Panc1 (cell line): ENCODE data around the gene FARP2. TPM values are rescaled to one million over a fixed set of nuclear protein-coding genes. Genes with fewer than 3 reads are reported as not detected.

ENCODE experiments used
- ATAC-seq: fragments of 200-7000 bp; cut with Tn5 transposase; 2 replicates; pipeline ENCODE4 v1.9.1; 2020; ENCODE audit warnings: mild to moderate bottlenecking, moderate library complexity
- BruUV-seq: library from RNA; stranded (reverse); fragments of 400-500 nt; replicated peaks from 2 replicates; lab custom pipeline; 2021; lab: Mats Ljungman, UMichigan
- CTCF ChIA-PET: fragments of 300-600 bp; sonication (Branson Sonifier 250); formaldehyde crosslinking; loops from one replicate; lab custom pipeline; 2022; ENCODE audit warnings: antibody characterized with exemption; lab: Charles Lee
- POLR2A ChIA-PET: fragments of 300-600 bp; sonication (Branson Sonifier 250); formaldehyde crosslinking; loops from one replicate; lab custom pipeline; 2022; ENCODE audit warnings: antibody characterized with exemption; lab: Charles Lee
- DNase-seq: peaks from one replicate; pipeline ENCODE4 v3.0.0-alpha.2; 2010; ENCODE audit warnings: low read depth, low spot score
- H3K27ac ChIP-seq: 2 replicates; pipeline ENCODE4 v1.5.1; 2011; ENCODE audit warnings: mild to moderate bottlenecking, low read length, inconsistent platforms
- H3K27me3 ChIP-seq: fragments of 200-500 bp; sonication (Bioruptor generic); 2 replicates; pipeline ENCODE4 v1.6.0; 2014; ENCODE audit warnings: low read length, inconsistent platforms; ENCODE audit not compliant: control insufficient read depth, insufficient read depth
- H3K36me3 ChIP-seq: fragments of 200-500 bp; sonication (Bioruptor generic); 2 replicates; pipeline ENCODE4 v1.5.1; 2014; ENCODE audit warnings: inconsistent platforms, mild to moderate bottlenecking, low read length, moderate library complexity; ENCODE audit not compliant: control insufficient read depth, insufficient read depth
- H3K4me1 ChIP-seq: 2 replicates; pipeline ENCODE4 v1.5.1; 2011; ENCODE audit warnings: inconsistent platforms, mild to moderate bottlenecking, low read length, moderate library complexity; ENCODE audit not compliant: control insufficient read depth, insufficient read depth
- H3K4me3 ChIP-seq, 2 experiments: 2 replicates each; pipeline ENCODE4 v1.5.1; 2011 to 2012; ENCODE audit warnings: low read depth in 2 of 2, low read length in 2 of 2, mild to moderate bottlenecking in 2 of 2, inconsistent platforms in 1 of 2, moderate library complexity in 1 of 2
- H3K9me3 ChIP-seq: fragments of 200-500 bp; sonication (Bioruptor generic); 2 replicates; pipeline ENCODE4 v1.5.1; 2014; ENCODE audit warnings: low read depth, mild to moderate bottlenecking, inconsistent platforms, low read length, moderate library complexity; ENCODE audit not compliant: control insufficient read depth, insufficient read depth
- CTCF ChIP-seq: fragments of 450-650 bp; IDR thresholded peaks from 2 replicates; pipeline ENCODE4 v1.5.1; 2017; ENCODE audit warnings: mild to moderate bottlenecking
- POLR2AphosphoS5 ChIP-seq: IDR thresholded peaks from 2 replicates; pipeline ENCODE4 v1.6.1; 2012; ENCODE audit warnings: mild to moderate bottlenecking, low read depth, low read length, moderate library complexity
- REST ChIP-seq, 2 experiments: IDR thresholded peaks; 2 replicates each; pipeline ENCODE4 v1.6.1; 2011 to 2012; ENCODE audit warnings: low read depth in 2 of 2, control low read depth in 1 of 2, low read length in 1 of 2, mild to moderate bottlenecking in 1 of 2, moderate library complexity in 1 of 2; ENCODE audit not compliant: insufficient read depth in 1 of 2
- SIN3A ChIP-seq: IDR thresholded peaks from 2 replicates; pipeline ENCODE4 v1.6.1; 2012; ENCODE audit warnings: low read depth, mild to moderate bottlenecking, low read length, moderate library complexity, borderline replicate concordance; ENCODE audit not compliant: insufficient read depth
- TCF7L2 ChIP-seq: IDR thresholded peaks from 2 replicates; pipeline ENCODE4 v1.6.1; 2011; ENCODE audit warnings: mild to moderate bottlenecking, low read depth, low read length, inconsistent platforms
- in situ Hi-C: cut with HindIII; loops from 2 replicates; pipeline ENCODE4 v1.10.0; 2016; ENCODE audit warnings: low sequenced_read_pairs, low pct_unique_long_range_greater_than_20kb
- intact Hi-C: fragments of 100-400 bp; cut with micrococcal nuclease; formaldehyde crosslinking; loops from one replicate; pipeline ENCODE4 v1.10.0; 2022; ENCODE audit not compliant: unreplicated experiment
- total RNA-seq: library from RNA; stranded (reverse); gene quantifications from one replicate; pipeline ENCODE4 v1.2.1, GENCODE V29; 2021; ENCODE audit not compliant: unreplicated experiment

The FARP2 gene
- total RNA-seq, 1 experiment from 2014 or later = 80.3 TPM

- in situ Hi-C loops = no loop called here
- POLR2A ChIA-PET = no interaction called here
- Histone ChIP-seq H3K4me3 (no peak overlapping the region), H3K27ac (no peak overlapping the region), H3K36me3 (no peaks in the 10 kb centered on the region), H3K27me3 (no peaks in the 10 kb centered on the region), H3K9me3 (no peaks in the 10 kb centered on the region), H3K4me1 (no peaks in the 10 kb centered on the region)
- BruUV-seq = no TSS peak
- DNase-seq (no peak), ATAC-seq (no peak)
- CTCF ChIA-PET = no interaction called here
- intact Hi-C loops = no loop called here
- no peak for TF ChIP-seq CTCF
- no peak for TF ChIP-seq SIN3A
Observed at GRCh38 chr2:241463276-241464135, 107.4 kb downstream of the FARP2 start.

- H3K4me1 ChIP-seq = no peaks in the 10 kb centered on the region
- CTCF ChIA-PET = no interaction called here
- in situ Hi-C loops = no loop called here
Observed at GRCh38 chr2:241465543-241465942, 109.5 kb downstream of the FARP2 start.

More at GRCh38 chr2:241465543-241465942, 109.5 kb downstream of the FARP2 start:
- H3K27me3 ChIP-seq = no peaks in the 10 kb centered on the region
- POLR2A ChIA-PET = no interaction called here
- DNase-seq (no peak), ATAC-seq (no peak)
- TF ChIP-seq TCF7L2 (no peak), POLR2AphosphoS5 (no peak), REST (IDR thresholded peaks at IDR 0.05; ENCODE audit: insufficient read depth in 1 of 2, low read depth in 2 of 2, low read length in 1 of 2) (no peak), SIN3A (no peak), CTCF (no peak)
- H3K4me3 ChIP-seq = no peak overlapping the region
- no TSS peak for BruUV-seq
- no peak overlapping the region for H3K27ac ChIP-seq
- H3K9me3 ChIP-seq = no peaks in the 10 kb centered on the region
- no peaks in the 10 kb centered on the region for H3K36me3 ChIP-seq
- intact Hi-C loops = no loop called here
